Endothelial cell of umbilical vein (primary cell): Measurements from ENCODE around the gene TPM2. TPM values are rescaled to one million over a fixed set of nuclear protein-coding genes. Genes with fewer than 3 reads are reported as not detected.

Source experiments
- BruUV-seq: library from RNA; stranded (reverse); fragments of 400-500 nt; replicated peaks from 2 replicates; lab custom pipeline; 2021; lab: Mats Ljungman, UMichigan
- CTCF ChIA-PET: fragments of 300-600, 350-600 bp; sonication (Branson Sonifier 250); formaldehyde crosslinking; loops from one replicate; lab custom pipeline; 2021; ENCODE audit warnings: antibody characterized with exemption, inconsistent platforms; lab: Charles Lee
- POLR2A ChIA-PET: fragments of 300-600, 350-600 bp; sonication (Branson Sonifier 250); formaldehyde crosslinking; loops from one replicate; lab custom pipeline; 2021; ENCODE audit warnings: antibody characterized with exemption, inconsistent platforms; lab: Charles Lee
- DNase-seq: peaks from one replicate; pipeline ENCODE4 v3.0.0-alpha.2; 2011; ENCODE audit warnings: low read depth, low spot score
- FAIRE-seq: peaks from 2 replicates; lab custom pipeline; 2011; peaks lifted over from hg19 to GRCh38; lab: Jason Lieb, UNC
- H2AFZ ChIP-seq: 2 replicates; pipeline ENCODE4 v1.6.0; 2012; ENCODE audit warnings: low read depth, low read length, control low read depth, inconsistent platforms
- H3K27ac ChIP-seq: 2 replicates; pipeline ENCODE4 v1.5.1; 2011; ENCODE audit warnings: low read depth, mild to moderate bottlenecking, control low read depth, low read length, moderate library complexity; ENCODE audit not compliant: insufficient read depth
- H3K27me3 ChIP-seq, 2 experiments: 2 replicates each; pipeline versions ENCODE4 v1.6.0 to v1.6.1; 2011; ENCODE audit warnings: low read length in 2 of 2, mixed read lengths in 1 of 2; ENCODE audit not compliant: control insufficient read depth in 2 of 2, insufficient read depth in 2 of 2
- H3K36me3 ChIP-seq, 2 experiments: 2 replicates in 1 of 2; 3 replicates in 1 of 2; pipeline ENCODE4 v1.5.1; 2011; ENCODE audit warnings: low read length in 2 of 2, mild to moderate bottlenecking in 1 of 2, moderate library complexity in 1 of 2; ENCODE audit not compliant: control insufficient read depth in 2 of 2, insufficient read depth in 2 of 2; ENCODE audit errors: extremely low read depth in 1 of 2
- H3K4me1 ChIP-seq: 3 replicates; pipeline ENCODE4 v1.5.1; 2011; ENCODE audit warnings: mild to moderate bottlenecking, low read length; ENCODE audit not compliant: control insufficient read depth, insufficient read depth; ENCODE audit errors: extremely low read depth
- H3K4me2 ChIP-seq: 2 replicates; pipeline ENCODE4 v1.6.1; 2011; ENCODE audit warnings: low read length, control low read depth, mixed read lengths; ENCODE audit not compliant: insufficient read depth
- H3K4me3 ChIP-seq, 3 experiments: fragments of 200-600 bp in 1 of 3; sonication (generic), shearing (Covaris generic) in 1 of 3; replicated peaks in 1 of 3; 2 replicates each; pipeline ENCODE4 v1.5.1; 2011 to 2016; ENCODE audit warnings: control low read depth in 3 of 3, low read length in 3 of 3, mild to moderate bottlenecking in 2 of 3, inconsistent platforms in 1 of 3, low read depth in 1 of 3, moderate library complexity in 1 of 3; ENCODE audit not compliant: insufficient read depth in 1 of 3
- H3K79me2 ChIP-seq: 2 replicates; pipeline ENCODE4 v1.6.0; 2012; ENCODE audit warnings: low read length, inconsistent platforms; ENCODE audit not compliant: control insufficient read depth, insufficient read depth
- H3K9ac ChIP-seq: replicated peaks from 2 replicates; pipeline ENCODE3; 2011; ENCODE audit warnings: low read length, control low read depth; ENCODE audit not compliant: insufficient read depth; ENCODE audit errors: extremely low read depth
- H3K9me1 ChIP-seq: replicated peaks from 3 replicates; pipeline ENCODE4 v1.6.0; 2011; ENCODE audit warnings: mild to moderate bottlenecking, low read length; ENCODE audit not compliant: control insufficient read depth, insufficient read depth; ENCODE audit errors: extremely low read depth
- H3K9me3 ChIP-seq: replicated peaks from 2 replicates; pipeline ENCODE4 v1.5.1; 2012; ENCODE audit warnings: low read length, inconsistent platforms; ENCODE audit not compliant: control insufficient read depth, insufficient read depth
- H4K20me1 ChIP-seq: replicated peaks from 2 replicates; pipeline ENCODE3; 2011; ENCODE audit warnings: mild to moderate bottlenecking, low read length; ENCODE audit not compliant: control insufficient read depth, insufficient read depth; ENCODE audit errors: extremely low read depth
- EZH2 ChIP-seq: IDR thresholded peaks from 2 replicates; pipeline ENCODE4 v1.6.1; 2012; ENCODE audit warnings: borderline replicate concordance, low read depth, mild to moderate bottlenecking, moderate library complexity, low read length, inconsistent platforms; ENCODE audit not compliant: severe bottlenecking
- FOS ChIP-seq: IDR thresholded peaks from 2 replicates; pipeline ENCODE4 v1.6.1; 2011; ENCODE audit warnings: mild to moderate bottlenecking, low read length, moderate library complexity, borderline replicate concordance; ENCODE audit not compliant: insufficient read depth
- GATA2 ChIP-seq: IDR thresholded peaks from 2 replicates; pipeline ENCODE4 v1.7.0; 2011; ENCODE audit warnings: low read depth, mild to moderate bottlenecking, moderate library complexity, mixed read lengths, low read length; ENCODE audit not compliant: insufficient read length, insufficient read depth
- JUN ChIP-seq: IDR thresholded peaks from 2 replicates; pipeline ENCODE4 v1.6.1; 2011; ENCODE audit warnings: borderline replicate concordance, low read depth; ENCODE audit not compliant: insufficient read length, insufficient read depth
- MYC ChIP-seq: IDR thresholded peaks from one replicate; pipeline ENCODE4 v1.6.1; 2011; ENCODE audit warnings: mild to moderate bottlenecking, low read depth, low read length
- POLR2A ChIP-seq: IDR thresholded peaks from 2 replicates; pipeline ENCODE4 v1.6.1; 2012; ENCODE audit warnings: low read depth, mild to moderate bottlenecking, control low read depth, low read length
- POLR2AphosphoS5 ChIP-seq: IDR thresholded peaks from 2 replicates; pipeline ENCODE4 v1.6.1; 2012; ENCODE audit warnings: low read depth, mild to moderate bottlenecking, control low read depth, low read length, moderate library complexity; ENCODE audit not compliant: insufficient read depth
- dilution Hi-C: fragments of 300-500 bp; cut with MboI; formaldehyde crosslinking; loops from one replicate; pipeline ENCODE4 v1.15.0; 2019; ENCODE audit warnings: low sequenced_read_pairs; ENCODE audit not compliant: extremely low pct_ligation_motif_present
- intact Hi-C: fragments of 100-400 bp; cut with micrococcal nuclease; formaldehyde crosslinking; loops from one replicate; pipeline ENCODE4 v1.10.0; 2022
- polyA plus RNA-seq, 4 experiments: library from polyadenylated mRNA; depleted of rRNA in 3 of 4; stranded (reverse) in 3 of 4; unstranded in 1 of 4; fragments of >200 nt; gene quantifications; 2 replicates each; pipeline versions ENCODE4 v1.2.1 to v1.2.3, GENCODE V29; 2011 to 2012; ENCODE audit warnings: missing spikeins in 1 of 4
- total RNA-seq: library from RNA; stranded (reverse); gene quantifications from 2 replicates; pipeline ENCODE4 v1.2.3, GENCODE V29; 2021
- TF ChIP-seq, protein P1 (sequence below), 2 donors: IDR thresholded peaks; 1 replicate in 1 of 2; 2 replicates in 1 of 2; pipeline ENCODE4 v1.5.1; 2011; ENCODE audit warnings: low read length in 2 of 2, mild to moderate bottlenecking in 2 of 2, moderate library complexity in 2 of 2, control low read depth in 1 of 2, inconsistent platforms in 1 of 2, low read depth in 1 of 2; ENCODE audit not compliant: insufficient read depth in 1 of 2; ENCODE audit errors: extremely low read depth in 1 of 2
- TF ChIP-seq, protein P2 (sequence below): IDR thresholded peaks from 2 replicates; pipeline ENCODE4 v1.6.1; 2011; ENCODE audit not compliant: insufficient read depth, insufficient read length

TPM2 gene
- total and polyA plus RNA-seq, 2 donors (not counting 3 experiments of a cell fraction or from before 2014, with no cell fraction given) = 144 to 279 TPM

DNA sequence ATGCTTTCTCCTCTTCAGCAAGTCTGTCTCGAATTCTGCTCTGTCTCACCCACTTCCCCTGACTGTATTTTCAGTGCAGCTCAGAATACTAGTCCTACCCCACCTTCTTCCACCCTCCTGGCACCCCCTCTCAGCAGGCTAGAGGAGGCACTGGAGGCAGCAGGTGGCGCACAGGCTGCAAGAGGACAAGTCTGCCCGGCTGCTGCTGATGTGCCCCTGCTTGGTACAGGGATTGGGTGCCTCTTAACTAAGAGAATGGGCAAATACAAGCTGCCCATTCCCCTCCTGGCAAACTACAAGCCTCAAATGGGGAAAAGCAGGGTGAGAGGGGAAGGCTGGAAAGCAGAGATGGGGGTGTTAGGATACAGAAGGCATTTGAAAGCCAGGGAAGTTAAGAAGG lies 37.2 kb upstream of the TPM2 start:
- H2AFZ ChIP-seq = no peak overlapping the region
- H3K4me1 ChIP-seq = peaks cover 49% of the 10 kb centered on the region
- H3K27me3 ChIP-seq = no peaks in the 10 kb centered on the region
- BruUV-seq = no TSS peak
- dilution Hi-C loops (no loop called here), intact Hi-C loops (loop anchor here (5.0 kb wide), 1 partner anchor 155 kb away; no protein-coding TSS in a partner anchor)
- H3K4me3 ChIP-seq = no peak overlapping the region
- CTCF ChIA-PET = interaction anchor here (0.8 to 4.1 kb wide), 18 partner anchors 9 to 184 kb away, joined by 3 to 52 read pairs (median 6); partner anchors contain the start of genes CCDC107, GBA2, RGP1 and RMRP
- H3K4me2 ChIP-seq = peak overlapping the region; percentile 97
- DNase-seq = peak; percentile 72
- H3K27ac ChIP-seq = peak overlapping the region; percentile 78
- POLR2A ChIA-PET = interaction anchor here (1.6 kb wide), 1 partner anchor 31 kb away, joined by 6 read pairs; no protein-coding TSS in a partner anchor
- H4K20me1 ChIP-seq = no peaks in the 10 kb centered on the region
- H3K36me3 ChIP-seq = peaks cover 23 to 33% of the 10 kb centered on the region in 2 experiments
- H3K79me2 ChIP-seq = peaks cover 82% of the 10 kb centered on the region
- peak; percentile 79 for FAIRE-seq
- no peaks in the 10 kb centered on the region for H3K9me3 ChIP-seq
- H3K9ac ChIP-seq = peak overlapping the region; percentile 66
- H3K9me1 ChIP-seq = no peaks in the 10 kb centered on the region
- TF ChIP-seq, protein P1, sequence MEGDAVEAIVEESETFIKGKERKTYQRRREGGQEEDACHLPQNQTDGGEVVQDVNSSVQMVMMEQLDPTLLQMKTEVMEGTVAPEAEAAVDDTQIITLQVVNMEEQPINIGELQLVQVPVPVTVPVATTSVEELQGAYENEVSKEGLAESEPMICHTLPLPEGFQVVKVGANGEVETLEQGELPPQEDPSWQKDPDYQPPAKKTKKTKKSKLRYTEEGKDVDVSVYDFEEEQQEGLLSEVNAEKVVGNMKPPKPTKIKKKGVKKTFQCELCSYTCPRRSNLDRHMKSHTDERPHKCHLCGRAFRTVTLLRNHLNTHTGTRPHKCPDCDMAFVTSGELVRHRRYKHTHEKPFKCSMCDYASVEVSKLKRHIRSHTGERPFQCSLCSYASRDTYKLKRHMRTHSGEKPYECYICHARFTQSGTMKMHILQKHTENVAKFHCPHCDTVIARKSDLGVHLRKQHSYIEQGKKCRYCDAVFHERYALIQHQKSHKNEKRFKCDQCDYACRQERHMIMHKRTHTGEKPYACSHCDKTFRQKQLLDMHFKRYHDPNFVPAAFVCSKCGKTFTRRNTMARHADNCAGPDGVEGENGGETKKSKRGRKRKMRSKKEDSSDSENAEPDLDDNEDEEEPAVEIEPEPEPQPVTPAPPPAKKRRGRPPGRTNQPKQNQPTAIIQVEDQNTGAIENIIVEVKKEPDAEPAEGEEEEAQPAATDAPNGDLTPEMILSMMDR (IDR thresholded peaks at IDR 0.05; ENCODE audit: extremely low read depth in 1 of 2, insufficient read depth in 1 of 2, low read depth in 1 of 2, low read length in 2 of 2) = peak; percentile 29 to 46
- no peak for TF ChIP-seq MYC

- intact Hi-C loops = loop anchor here (5.0 kb wide), 1 partner anchor 157 kb away; no protein-coding TSS in a partner anchor
- peaks cover 34 to 44% of the 10 kb centered on the region in 2 experiments for H3K36me3 ChIP-seq
- H3K9me1 ChIP-seq = no peaks in the 10 kb centered on the region
- no peak overlapping the region for H3K9ac ChIP-seq
- peaks cover 40% of the 10 kb centered on the region for H3K4me1 ChIP-seq
- ChIA-PET POLR2A (no interaction called here), CTCF (no interaction called here)
- H3K4me2 ChIP-seq = no peak overlapping the region
- no peak overlapping the region for H3K27ac ChIP-seq
- no peaks in the 10 kb centered on the region for H3K27me3 ChIP-seq
- no peak overlapping the region for H2AFZ ChIP-seq
- peaks cover 68% of the 10 kb centered on the region for H3K79me2 ChIP-seq
- no peaks in the 10 kb centered on the region for H4K20me1 ChIP-seq
- no peak overlapping the region for H3K4me3 ChIP-seq
- TF ChIP-seq GATA2 (no peak), MYC (no peak), JUN (no peak), POLR2A (no peak), POLR2AphosphoS5 (no peak), EZH2 (no peak), FOS (no peak)
- TF ChIP-seq, protein P1 (IDR thresholded peaks at IDR 0.05; ENCODE audit: extremely low read depth in 1 of 2, insufficient read depth in 1 of 2, low read depth in 1 of 2, low read length in 2 of 2) = no peak
- TF ChIP-seq, protein P2, sequence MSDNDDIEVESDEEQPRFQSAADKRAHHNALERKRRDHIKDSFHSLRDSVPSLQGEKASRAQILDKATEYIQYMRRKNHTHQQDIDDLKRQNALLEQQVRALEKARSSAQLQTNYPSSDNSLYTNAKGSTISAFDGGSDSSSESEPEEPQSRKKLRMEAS = no peak
- dilution Hi-C loops = no loop called here
- FAIRE-seq = no peak
- BruUV-seq = no TSS peak
- no peak for DNase-seq
- no peaks in the 10 kb centered on the region for H3K9me3 ChIP-seq
These were observed 35.6 kb upstream of the TPM2 start for GRCh38 chr9:35725362-35725761.
